ENCODE measurements around the gene NUP210L.

DNA sequence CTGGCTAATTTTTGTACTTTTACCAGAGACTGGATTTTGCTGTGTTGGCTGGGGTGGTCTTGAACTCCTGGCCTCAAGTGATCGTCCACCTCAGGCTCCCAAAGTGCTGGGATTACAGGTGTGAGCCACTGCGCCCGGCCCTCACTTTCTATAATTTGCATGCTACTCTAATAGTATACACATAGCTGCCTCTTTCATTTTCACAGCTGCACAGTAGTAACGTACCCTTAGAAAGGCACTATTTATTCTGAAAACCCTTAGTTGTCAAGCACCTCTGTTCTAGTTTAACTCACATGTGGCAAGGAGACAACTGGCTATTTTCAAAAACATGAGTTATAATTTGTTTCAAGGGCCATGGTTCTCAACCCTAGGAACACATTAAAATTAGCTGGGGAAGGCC lies 19.8 kb upstream of the NUP210L start:
- TF ChIP-seq, protein P1, sequence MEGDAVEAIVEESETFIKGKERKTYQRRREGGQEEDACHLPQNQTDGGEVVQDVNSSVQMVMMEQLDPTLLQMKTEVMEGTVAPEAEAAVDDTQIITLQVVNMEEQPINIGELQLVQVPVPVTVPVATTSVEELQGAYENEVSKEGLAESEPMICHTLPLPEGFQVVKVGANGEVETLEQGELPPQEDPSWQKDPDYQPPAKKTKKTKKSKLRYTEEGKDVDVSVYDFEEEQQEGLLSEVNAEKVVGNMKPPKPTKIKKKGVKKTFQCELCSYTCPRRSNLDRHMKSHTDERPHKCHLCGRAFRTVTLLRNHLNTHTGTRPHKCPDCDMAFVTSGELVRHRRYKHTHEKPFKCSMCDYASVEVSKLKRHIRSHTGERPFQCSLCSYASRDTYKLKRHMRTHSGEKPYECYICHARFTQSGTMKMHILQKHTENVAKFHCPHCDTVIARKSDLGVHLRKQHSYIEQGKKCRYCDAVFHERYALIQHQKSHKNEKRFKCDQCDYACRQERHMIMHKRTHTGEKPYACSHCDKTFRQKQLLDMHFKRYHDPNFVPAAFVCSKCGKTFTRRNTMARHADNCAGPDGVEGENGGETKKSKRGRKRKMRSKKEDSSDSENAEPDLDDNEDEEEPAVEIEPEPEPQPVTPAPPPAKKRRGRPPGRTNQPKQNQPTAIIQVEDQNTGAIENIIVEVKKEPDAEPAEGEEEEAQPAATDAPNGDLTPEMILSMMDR (IDR thresholded peaks at IDR 0.05; ENCODE audit: insufficient read depth, low read depth, low read length) = no peak
- TF ChIP-seq EZH2 (IDR thresholded peaks at IDR 0.05; ENCODE audit: insufficient read depth, low read length) = no peak
